GM12878 (cell line): Measurements from ENCODE around the gene BCOR. TPM values are rescaled to one million over a fixed set of nuclear protein-coding genes. Genes with fewer than 3 reads are reported as not detected.

Experiments used
- ATAC-seq: fragments of 200-7000 bp; cut with Tn5 transposase; 3 replicates; pipeline ENCODE4 v1.9.1; 2020; ENCODE audit warnings: mild to moderate bottlenecking, moderate library complexity
- BruUV-seq: library from RNA; stranded (reverse); fragments of 400-500 nt; replicated peaks from 2 replicates; lab custom pipeline; 2021; lab: Mats Ljungman, UMichigan
- CTCF ChIA-PET: fragments of 300-600 bp; sonication (Branson Sonifier 250); formaldehyde crosslinking; extraction: SDS; loops from one replicate; lab custom pipeline; 2021; ENCODE audit warnings: inconsistent platforms; lab: Yijun Ruan, JAX
- POLR2A ChIA-PET: fragments of 350-600 bp; formaldehyde crosslinking; extraction: SDS; loops from one replicate; lab custom pipeline; 2021; ENCODE audit warnings: inconsistent platforms; lab: Charles Lee
- RAD21 ChIA-PET: fragments of 300-600 bp; sonication (Branson Sonifier 250); formaldehyde crosslinking; loops from one replicate; lab custom pipeline; 2023; ENCODE audit warnings: antibody characterized with exemption; ENCODE audit not compliant: unreplicated experiment; lab: Charles Lee
- SMC1A ChIA-PET: fragments of 300-600 bp; sonication (Branson Sonifier 250); formaldehyde crosslinking; loops from one replicate; lab custom pipeline; 2023; ENCODE audit not compliant: unreplicated experiment, uncharacterized antibody; lab: Charles Lee
- DNase-seq: peaks from one replicate; pipeline ENCODE4 v3.0.0-alpha.2; 2011; ENCODE audit warnings: low read depth, low spot score
- FAIRE-seq: peaks from 3 replicates; lab custom pipeline; 2011; peaks lifted over from hg19 to GRCh38; lab: Jason Lieb, UNC
- H2AFZ ChIP-seq: 2 replicates; pipeline ENCODE4 v1.6.0; 2011; ENCODE audit warnings: low read depth, low read length, control low read depth; ENCODE audit not compliant: control insufficient read depth
- H3K27ac ChIP-seq: 2 replicates; pipeline ENCODE4 v1.5.1; 2011; ENCODE audit warnings: control low read depth; ENCODE audit not compliant: control insufficient read depth, insufficient read depth
- H3K27me3 ChIP-seq, 2 experiments: replicated peaks in 1 of 2; 2 replicates each; pipeline versions ENCODE4 v1.6.0 to v1.6.1; 2011; ENCODE audit warnings: low read length in 1 of 2; ENCODE audit not compliant: control insufficient read depth in 2 of 2, insufficient read depth in 2 of 2
- H3K36me3 ChIP-seq, 2 experiments: 2 replicates each; pipeline ENCODE4 v1.5.1; 2011; ENCODE audit warnings: low read length in 1 of 2; ENCODE audit not compliant: control insufficient read depth in 2 of 2, insufficient read depth in 2 of 2
- H3K4me1 ChIP-seq: 2 replicates; pipeline ENCODE4 v1.6.1; 2011; ENCODE audit warnings: mild to moderate bottlenecking, low read length, moderate library complexity, mixed read lengths; ENCODE audit not compliant: control insufficient read depth, insufficient read depth
- H3K4me2 ChIP-seq: 2 replicates; pipeline ENCODE4 v1.6.0; 2011; ENCODE audit warnings: control low read depth; ENCODE audit not compliant: control insufficient read depth, insufficient read depth
- H3K4me3 ChIP-seq: fragments of 200-600 bp; sonication (generic); 2 replicates; pipeline ENCODE4 v1.5.1; 2016
- H3K79me2 ChIP-seq: 2 replicates; pipeline ENCODE4 v1.6.0; 2011; ENCODE audit warnings: low read length; ENCODE audit not compliant: control insufficient read depth, insufficient read depth
- H3K9ac ChIP-seq: 2 replicates; pipeline ENCODE4 v1.8.0; 2011; ENCODE audit warnings: low read length, control low read depth, mixed read lengths; ENCODE audit not compliant: control insufficient read depth, insufficient read depth
- H3K9me3 ChIP-seq: replicated peaks from 3 replicates; pipeline ENCODE4 v1.5.1; 2011; ENCODE audit warnings: mild to moderate bottlenecking, low read length; ENCODE audit not compliant: control insufficient read depth, insufficient read depth
- H4K20me1 ChIP-seq: 2 replicates; pipeline ENCODE4 v1.6.0; 2011; ENCODE audit not compliant: control insufficient read depth, insufficient read depth
- CHD1 ChIP-seq: IDR thresholded peaks from 2 replicates; pipeline ENCODE4 v1.6.1; 2012; ENCODE audit warnings: low read depth, low read length, improper control_type of control experiment
- KDM1A ChIP-seq: fragments of 200-600 bp; sonication (generic); IDR thresholded peaks from 2 replicates; pipeline ENCODE4 v1.6.1; 2016; ENCODE audit warnings: borderline replicate concordance
- PML ChIP-seq: IDR thresholded peaks from 2 replicates; pipeline ENCODE4 v1.6.1; 2012; ENCODE audit warnings: low read length, inconsistent platforms
- POLR2AphosphoS5 ChIP-seq: IDR thresholded peaks from 2 replicates; pipeline ENCODE4 v1.6.1; 2011; ENCODE audit warnings: mild to moderate bottlenecking, low read length, inconsistent platforms
- RFX5 ChIP-seq: IDR thresholded peaks from 2 replicates; pipeline ENCODE4 v1.6.1; 2011; ENCODE audit warnings: low read depth, low read length, improper control_type of control experiment
- SREBF1 ChIP-seq: IDR thresholded peaks from 2 replicates; pipeline ENCODE4 v1.6.1; 2012; ENCODE audit warnings: mild to moderate bottlenecking, low read length
- ZNF24 ChIP-seq: fragments of 450-650 bp; IDR thresholded peaks from 2 replicates; pipeline ENCODE4 v1.6.1; 2017; ENCODE audit warnings: antibody characterized with exemption, mild to moderate bottlenecking
- WGBS: methylation state at CpG from one replicate; pipeline ENCODE4 v1.1.6; 2016; ENCODE audit warnings: low lambda C conversion rate; ENCODE audit not compliant: insufficient replicate concordance, insufficient coverage; ENCODE audit errors: missing lambda C conversion rate; 5-methylcytosine and 5-hydroxymethylcytosine counted together
- in situ Hi-C: fragments of 300-500 bp; cut with MboI; formaldehyde crosslinking; loops from 9 replicates; pipeline ENCODE4 v1.14.3; 2018; ENCODE audit warnings: mixed read lengths
- intact Hi-C: fragments of 100-400 bp; cut with micrococcal nuclease; formaldehyde crosslinking; loops from one replicate; pipeline ENCODE4 v1.14.2; 2022; ENCODE audit not compliant: unreplicated experiment
- polyA plus RNA-seq, 11 experiments: library from polyadenylated mRNA; depleted of rRNA in 4 of 11; unstranded in 6 of 11; stranded (reverse) in 5 of 11; fragments of >200 nt; fragmentation: Nextera tagmentation in 4 of 11; fragmentation: Illumina TruSeq in 1 of 11; extraction: Ambion mirVana in 4 of 11; extraction: Trizol in 1 of 11; gene quantifications; 1 replicate in 1 of 11; 2 replicates in 10 of 11; pipeline versions ENCODE4 v1.2.1 to v1.2.3, GENCODE V29; 2011 to 2016; ENCODE audit warnings: inconsistent platforms in 2 of 11, missing spikeins in 2 of 11, low read depth in 1 of 11
- total RNA-seq, 4 experiments: library from RNA; depleted of rRNA in 3 of 4; stranded (reverse); fragments of >200 nt in 3 of 4; fragmentation: Illumina TruSeq in 1 of 4; extraction: Trizol in 1 of 4; gene quantifications; 2 replicates each; pipeline versions ENCODE4 v1.2.1 to v1.2.3, GENCODE V29; 2013 to 2021
- TF ChIP-seq, protein P1 (sequence below), 3 experiments: IDR thresholded peaks in 2 of 3; conservative IDR thresholded peaks in 1 of 3; 2 replicates each; pipeline ENCODE4 v1.5.1; 2011; ENCODE audit warnings: low read depth in 3 of 3, low read length in 3 of 3, mild to moderate bottlenecking in 3 of 3, control low read depth in 2 of 3, moderate library complexity in 2 of 3, inconsistent platforms in 1 of 3, mixed read lengths in 1 of 3; ENCODE audit not compliant: control insufficient read depth in 2 of 3, insufficient read depth in 1 of 3; ENCODE audit errors: extremely low read depth in 1 of 3
- TF ChIP-seq, protein P2 (sequence below): IDR thresholded peaks from 2 replicates; pipeline ENCODE4 v1.6.1; 2011; ENCODE audit warnings: mild to moderate bottlenecking, low read depth, low read length, moderate library complexity; ENCODE audit not compliant: insufficient replicate concordance
- TF ChIP-seq, protein P3 (sequence below): fragments of 450-650 bp; formaldehyde crosslinking; IDR thresholded peaks from 2 replicates; pipeline ENCODE4 v1.4.0; 2022; ENCODE audit warnings: mild to moderate bottlenecking, moderate library complexity
- TF ChIP-seq, protein P4 (sequence below): IDR thresholded peaks from 2 replicates; pipeline ENCODE4 v1.6.1; 2012; ENCODE audit warnings: mild to moderate bottlenecking, low read depth, low read length

Gene BCOR
- total and polyA plus RNA-seq, 10 of the 15 experiments (the other 5 are each of a cell fraction or from before 2014, with no cell fraction given) = 5.1 to 16.4 (median 10.1) TPM

DNA sequence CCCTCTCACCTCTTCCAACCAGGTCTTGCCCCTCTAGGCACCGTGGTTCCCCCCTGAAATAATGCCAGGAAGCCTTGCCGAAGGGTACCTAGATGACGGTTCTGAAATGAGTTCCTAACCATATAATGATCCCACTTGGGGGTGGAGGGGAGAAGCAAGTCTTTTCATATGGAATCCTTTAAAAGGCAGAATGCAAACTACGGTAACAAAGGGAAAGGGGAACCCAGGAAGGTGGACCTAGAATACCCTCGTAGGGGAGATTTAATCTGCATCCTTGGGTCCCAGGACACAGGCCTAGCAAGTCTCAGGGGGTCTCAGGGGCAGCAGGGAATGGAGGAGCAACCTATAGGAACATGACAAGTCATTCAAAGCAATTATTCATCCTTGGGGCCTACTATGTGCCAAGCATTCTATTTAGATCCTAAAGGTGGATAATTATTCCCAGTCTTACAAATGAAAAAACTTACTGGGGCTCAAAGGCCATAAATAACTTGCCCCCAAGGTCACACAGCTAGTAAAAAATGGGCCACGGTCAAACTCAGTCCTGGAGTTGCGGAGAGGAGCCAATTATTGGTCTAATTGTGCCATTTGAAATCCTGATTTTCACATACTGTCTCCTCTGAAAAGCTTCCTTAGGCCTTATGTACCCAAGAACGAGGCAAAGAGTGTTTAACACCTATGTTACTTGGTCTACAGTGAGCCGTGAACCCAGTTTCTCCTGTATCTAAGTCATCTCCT lies 8.8 kb downstream of the BCOR start (continued):
- TF ChIP-seq PML (no peak), ZNF24 (no peak)

DNA sequence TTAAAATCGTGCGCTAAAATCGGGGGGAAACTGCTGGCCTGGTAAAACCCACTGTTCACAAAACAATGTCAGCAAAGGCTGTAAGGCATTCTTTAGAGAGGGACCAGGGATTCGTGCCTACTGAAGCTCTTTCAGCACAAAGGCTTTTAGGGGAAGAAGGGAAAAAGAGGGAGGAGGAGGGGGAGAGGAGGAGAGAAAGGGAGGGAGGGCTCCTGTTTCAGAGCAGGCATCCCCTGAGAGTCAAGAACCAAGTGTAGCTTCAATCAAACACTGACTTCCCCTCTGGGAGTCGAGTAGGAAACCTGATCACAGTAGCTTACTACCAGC lies 9.5 kb downstream of the BCOR start:
- intact Hi-C loops = no loop called here
- CTCF ChIA-PET = no interaction called here
- no peaks in the 10 kb centered on the region; a peak in 1 of 4 replicates for H3K36me3 ChIP-seq
- H3K79me2 ChIP-seq = peaks cover 11% of the 10 kb centered on the region
- DNase-seq (no peak), ATAC-seq (no peak), FAIRE-seq (no peak)
- H3K9me3 ChIP-seq = no peaks in the 10 kb centered on the region; the same call in 2 of the 3 replicates
- BruUV-seq = no TSS peak
- H3K27ac ChIP-seq = no peak overlapping the region
- no peak overlapping the region for H3K4me3 ChIP-seq
- RAD21 ChIA-PET = no interaction called here
- H4K20me1 ChIP-seq = peaks cover 4% of the 10 kb centered on the region
- in situ Hi-C loops = no loop called here
- SMC1A ChIA-PET = interaction anchor here (1.2 kb wide), 1 partner anchor 272 kb away, joined by 3 read pairs; no protein-coding TSS in a partner anchor
- POLR2A ChIA-PET = no interaction called here
- 44% methylated on average over 5 of the region's 5 CpGs for WGBS
- H3K4me1 ChIP-seq = no peaks in the 10 kb centered on the region; the same call in 1 of the 2 replicates
- no peak overlapping the region for H2AFZ ChIP-seq
- no peak overlapping the region for H3K9ac ChIP-seq
- no peaks in the 10 kb centered on the region for H3K27me3 ChIP-seq
- no peak overlapping the region for H3K4me2 ChIP-seq
- TF ChIP-seq, protein P1, sequence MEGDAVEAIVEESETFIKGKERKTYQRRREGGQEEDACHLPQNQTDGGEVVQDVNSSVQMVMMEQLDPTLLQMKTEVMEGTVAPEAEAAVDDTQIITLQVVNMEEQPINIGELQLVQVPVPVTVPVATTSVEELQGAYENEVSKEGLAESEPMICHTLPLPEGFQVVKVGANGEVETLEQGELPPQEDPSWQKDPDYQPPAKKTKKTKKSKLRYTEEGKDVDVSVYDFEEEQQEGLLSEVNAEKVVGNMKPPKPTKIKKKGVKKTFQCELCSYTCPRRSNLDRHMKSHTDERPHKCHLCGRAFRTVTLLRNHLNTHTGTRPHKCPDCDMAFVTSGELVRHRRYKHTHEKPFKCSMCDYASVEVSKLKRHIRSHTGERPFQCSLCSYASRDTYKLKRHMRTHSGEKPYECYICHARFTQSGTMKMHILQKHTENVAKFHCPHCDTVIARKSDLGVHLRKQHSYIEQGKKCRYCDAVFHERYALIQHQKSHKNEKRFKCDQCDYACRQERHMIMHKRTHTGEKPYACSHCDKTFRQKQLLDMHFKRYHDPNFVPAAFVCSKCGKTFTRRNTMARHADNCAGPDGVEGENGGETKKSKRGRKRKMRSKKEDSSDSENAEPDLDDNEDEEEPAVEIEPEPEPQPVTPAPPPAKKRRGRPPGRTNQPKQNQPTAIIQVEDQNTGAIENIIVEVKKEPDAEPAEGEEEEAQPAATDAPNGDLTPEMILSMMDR (IDR thresholded peaks at IDR 0.05 in 2 of 3, conservative IDR thresholded peaks at IDR 0.05 in 1 of 3; ENCODE audit: control insufficient read depth in 2 of 3, extremely low read depth in 1 of 3, insufficient read depth in 1 of 3, low read depth in 3 of 3, low read length in 3 of 3) = no peak
- TF ChIP-seq CHD1 (no peak), POLR2AphosphoS5 (no peak), KDM1A (no peak), SREBF1 (no peak), RFX5 (no peak)
- TF ChIP-seq, protein P2, sequence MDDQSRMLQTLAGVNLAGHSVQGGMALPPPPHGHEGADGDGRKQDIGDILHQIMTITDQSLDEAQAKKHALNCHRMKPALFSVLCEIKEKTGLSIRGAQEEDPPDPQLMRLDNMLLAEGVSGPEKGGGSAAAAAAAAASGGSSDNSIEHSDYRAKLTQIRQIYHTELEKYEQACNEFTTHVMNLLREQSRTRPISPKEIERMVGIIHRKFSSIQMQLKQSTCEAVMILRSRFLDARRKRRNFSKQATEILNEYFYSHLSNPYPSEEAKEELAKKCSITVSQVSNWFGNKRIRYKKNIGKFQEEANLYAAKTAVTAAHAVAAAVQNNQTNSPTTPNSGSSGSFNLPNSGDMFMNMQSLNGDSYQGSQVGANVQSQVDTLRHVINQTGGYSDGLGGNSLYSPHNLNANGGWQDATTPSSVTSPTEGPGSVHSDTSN = no peak
- TF ChIP-seq, protein P3, sequence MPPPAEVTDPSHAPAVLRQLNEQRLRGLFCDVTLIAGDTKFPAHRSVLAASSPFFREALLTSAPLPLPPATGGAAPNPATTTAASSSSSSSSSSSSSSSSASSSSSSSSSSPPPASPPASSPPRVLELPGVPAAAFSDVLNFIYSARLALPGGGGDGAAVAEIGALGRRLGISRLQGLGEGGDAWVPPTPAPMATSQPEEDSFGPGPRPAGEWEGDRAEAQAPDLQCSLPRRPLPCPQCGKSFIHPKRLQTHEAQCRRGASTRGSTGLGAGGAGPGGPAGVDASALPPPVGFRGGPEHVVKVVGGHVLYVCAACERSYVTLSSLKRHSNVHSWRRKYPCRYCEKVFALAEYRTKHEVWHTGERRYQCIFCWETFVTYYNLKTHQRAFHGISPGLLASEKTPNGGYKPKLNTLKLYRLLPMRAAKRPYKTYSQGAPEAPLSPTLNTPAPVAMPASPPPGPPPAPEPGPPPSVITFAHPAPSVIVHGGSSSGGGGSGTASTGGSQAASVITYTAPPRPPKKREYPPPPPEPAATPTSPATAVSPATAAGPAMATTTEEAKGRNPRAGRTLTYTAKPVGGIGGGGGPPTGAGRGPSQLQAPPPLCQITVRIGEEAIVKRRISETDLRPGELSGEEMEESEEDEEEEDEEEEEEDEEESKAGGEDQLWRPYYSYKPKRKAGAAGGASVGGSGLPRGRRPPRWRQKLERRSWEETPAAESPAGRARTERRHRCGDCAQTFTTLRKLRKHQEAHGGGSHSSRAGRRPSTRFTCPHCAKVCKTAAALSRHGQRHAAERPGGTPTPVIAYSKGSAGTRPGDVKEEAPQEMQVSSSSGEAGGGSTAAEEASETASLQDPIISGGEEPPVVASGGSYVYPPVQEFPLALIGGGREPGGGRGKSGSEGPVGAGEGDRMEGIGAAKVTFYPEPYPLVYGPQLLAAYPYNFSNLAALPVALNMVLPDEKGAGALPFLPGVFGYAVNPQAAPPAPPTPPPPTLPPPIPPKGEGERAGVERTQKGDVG (CRISPR knock-in tag) = no peak
- TF ChIP-seq, protein P4, sequence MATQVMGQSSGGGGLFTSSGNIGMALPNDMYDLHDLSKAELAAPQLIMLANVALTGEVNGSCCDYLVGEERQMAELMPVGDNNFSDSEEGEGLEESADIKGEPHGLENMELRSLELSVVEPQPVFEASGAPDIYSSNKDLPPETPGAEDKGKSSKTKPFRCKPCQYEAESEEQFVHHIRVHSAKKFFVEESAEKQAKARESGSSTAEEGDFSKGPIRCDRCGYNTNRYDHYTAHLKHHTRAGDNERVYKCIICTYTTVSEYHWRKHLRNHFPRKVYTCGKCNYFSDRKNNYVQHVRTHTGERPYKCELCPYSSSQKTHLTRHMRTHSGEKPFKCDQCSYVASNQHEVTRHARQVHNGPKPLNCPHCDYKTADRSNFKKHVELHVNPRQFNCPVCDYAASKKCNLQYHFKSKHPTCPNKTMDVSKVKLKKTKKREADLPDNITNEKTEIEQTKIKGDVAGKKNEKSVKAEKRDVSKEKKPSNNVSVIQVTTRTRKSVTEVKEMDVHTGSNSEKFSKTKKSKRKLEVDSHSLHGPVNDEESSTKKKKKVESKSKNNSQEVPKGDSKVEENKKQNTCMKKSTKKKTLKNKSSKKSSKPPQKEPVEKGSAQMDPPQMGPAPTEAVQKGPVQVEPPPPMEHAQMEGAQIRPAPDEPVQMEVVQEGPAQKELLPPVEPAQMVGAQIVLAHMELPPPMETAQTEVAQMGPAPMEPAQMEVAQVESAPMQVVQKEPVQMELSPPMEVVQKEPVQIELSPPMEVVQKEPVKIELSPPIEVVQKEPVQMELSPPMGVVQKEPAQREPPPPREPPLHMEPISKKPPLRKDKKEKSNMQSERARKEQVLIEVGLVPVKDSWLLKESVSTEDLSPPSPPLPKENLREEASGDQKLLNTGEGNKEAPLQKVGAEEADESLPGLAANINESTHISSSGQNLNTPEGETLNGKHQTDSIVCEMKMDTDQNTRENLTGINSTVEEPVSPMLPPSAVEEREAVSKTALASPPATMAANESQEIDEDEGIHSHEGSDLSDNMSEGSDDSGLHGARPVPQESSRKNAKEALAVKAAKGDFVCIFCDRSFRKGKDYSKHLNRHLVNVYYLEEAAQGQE = no peak
